Measurements from ENCODE around the gene MCM8.

DNA sequence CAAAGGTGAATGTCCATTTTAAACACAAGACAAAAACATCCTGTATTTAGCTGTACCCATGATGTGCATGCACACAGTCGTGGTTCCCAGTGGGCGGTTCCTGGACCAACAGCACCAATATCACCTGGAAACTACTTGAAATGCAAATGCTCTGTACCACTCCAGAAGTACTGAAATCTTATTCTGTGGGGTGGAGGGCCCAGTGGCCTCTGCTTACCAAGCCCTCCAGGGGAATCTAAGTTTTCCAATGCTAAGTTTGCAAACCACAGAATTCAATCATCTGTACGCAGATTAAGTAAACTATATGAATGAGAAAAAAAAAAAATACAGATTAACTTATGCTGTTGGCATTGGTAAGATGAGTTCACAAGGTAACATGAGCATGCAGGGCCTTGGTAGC lies 14.2 kb upstream of the MCM8 start:
- TF ChIP-seq, protein P1, sequence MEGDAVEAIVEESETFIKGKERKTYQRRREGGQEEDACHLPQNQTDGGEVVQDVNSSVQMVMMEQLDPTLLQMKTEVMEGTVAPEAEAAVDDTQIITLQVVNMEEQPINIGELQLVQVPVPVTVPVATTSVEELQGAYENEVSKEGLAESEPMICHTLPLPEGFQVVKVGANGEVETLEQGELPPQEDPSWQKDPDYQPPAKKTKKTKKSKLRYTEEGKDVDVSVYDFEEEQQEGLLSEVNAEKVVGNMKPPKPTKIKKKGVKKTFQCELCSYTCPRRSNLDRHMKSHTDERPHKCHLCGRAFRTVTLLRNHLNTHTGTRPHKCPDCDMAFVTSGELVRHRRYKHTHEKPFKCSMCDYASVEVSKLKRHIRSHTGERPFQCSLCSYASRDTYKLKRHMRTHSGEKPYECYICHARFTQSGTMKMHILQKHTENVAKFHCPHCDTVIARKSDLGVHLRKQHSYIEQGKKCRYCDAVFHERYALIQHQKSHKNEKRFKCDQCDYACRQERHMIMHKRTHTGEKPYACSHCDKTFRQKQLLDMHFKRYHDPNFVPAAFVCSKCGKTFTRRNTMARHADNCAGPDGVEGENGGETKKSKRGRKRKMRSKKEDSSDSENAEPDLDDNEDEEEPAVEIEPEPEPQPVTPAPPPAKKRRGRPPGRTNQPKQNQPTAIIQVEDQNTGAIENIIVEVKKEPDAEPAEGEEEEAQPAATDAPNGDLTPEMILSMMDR (IDR thresholded peaks at IDR 0.05), result no peak
- no peak for TF ChIP-seq POLR2A (IDR thresholded peaks at IDR 0.05)
